K562 (cell line): ENCODE data around the gene CD14. TPM values are rescaled to one million over a fixed set of nuclear protein-coding genes. Genes with fewer than 3 reads are reported as not detected.

Experiments used
- BMI1 ChIP-seq: fragments of 150-350 bp; IDR thresholded peaks from 2 replicates; pipeline ENCODE4 v1.6.1; 2014; ENCODE audit warnings: low read length
- CBX5 ChIP-seq: IDR thresholded peaks from 2 replicates; pipeline ENCODE4 v1.6.1; 2014; ENCODE audit warnings: low read depth, borderline replicate concordance
- CREB1 ChIP-seq, 2 experiments: sonication (generic) in 1 of 2; formaldehyde crosslinking in 1 of 2; IDR thresholded peaks; 2 replicates each; pipeline versions ENCODE4 v1.6.1 to v1.8.0; 2012 to 2022; ENCODE audit warnings: inconsistent platforms in 1 of 2, mild to moderate bottlenecking in 1 of 2, missing genetic modification reagents in 1 of 2, moderate library complexity in 1 of 2
- FOXM1 ChIP-seq, 2 experiments: fragments of 450-650 bp in 1 of 2; sonication (generic) in 1 of 2; formaldehyde crosslinking in 1 of 2; IDR thresholded peaks; 2 replicates each; pipeline versions ENCODE4 v1.6.1 to v1.9.0; 2017 to 2022; ENCODE audit warnings: low read depth in 2 of 2, mild to moderate bottlenecking in 2 of 2, missing genetic modification reagents in 1 of 2, moderate library complexity in 1 of 2
- HDAC1 ChIP-seq, 2 experiments: fragments of 450-650 bp; IDR thresholded peaks; 2 replicates each; pipeline ENCODE4 v1.6.1; 2016 to 2017; ENCODE audit warnings: inconsistent platforms in 1 of 2, mild to moderate bottlenecking in 1 of 2, moderate library complexity in 1 of 2
- ILK ChIP-seq: fragments of 450-650 bp; IDR thresholded peaks from 2 replicates; pipeline ENCODE4 v1.6.1; 2016; ENCODE audit warnings: missing genetic modification characterization, low read depth, mild to moderate bottlenecking, missing compliant biosample characterization, moderate library complexity, borderline replicate concordance
- MEF2A ChIP-seq: IDR thresholded peaks from 2 replicates; pipeline ENCODE4 v1.6.1; 2011; ENCODE audit warnings: low read depth, mild to moderate bottlenecking, low read length, moderate library complexity; ENCODE audit not compliant: control insufficient read depth
- MEF2D ChIP-seq: conservative IDR thresholded peaks from 2 replicates; pipeline ENCODE4 v1.6.1; 2016; ENCODE audit warnings: low read depth, missing genetic modification characterization, missing compliant biosample characterization
- NCOA4 ChIP-seq: fragments of 450-650 bp; IDR thresholded peaks from 2 replicates; pipeline ENCODE4 v1.6.1; 2018; ENCODE audit warnings: mild to moderate bottlenecking; ENCODE audit not compliant: partially characterized antibody
- PTBP1 ChIP-seq: fragments of 200-400 bp; formaldehyde crosslinking; IDR thresholded peaks from 2 replicates; pipeline ENCODE4 v1.6.1; 2017; ENCODE audit warnings: low read depth, low read length
- SNRNP70 ChIP-seq: fragments of 200-400 bp; formaldehyde crosslinking; optimal IDR thresholded peaks from 2 replicates; pipeline ENCODE3; 2017; ENCODE audit warnings: low read depth, low read length
- TRIM28 ChIP-seq: fragments of 450-650 bp; IDR thresholded peaks from 2 replicates; pipeline ENCODE4 v1.6.1; 2017
- XRCC4 ChIP-seq: IDR thresholded peaks from one replicate; pipeline ENCODE4 v1.6.1; 2011; ENCODE audit not compliant: insufficient read depth, insufficient read length; ENCODE audit errors: extremely low read depth
- ZBTB33 ChIP-seq: sonication (generic); formaldehyde crosslinking; IDR thresholded peaks from 2 replicates; pipeline ENCODE4 v1.8.1; 2023; ENCODE audit warnings: mild to moderate bottlenecking, missing genetic modification reagents
- ZBTB49 ChIP-seq: sonication (generic); formaldehyde crosslinking; IDR thresholded peaks from 2 replicates; pipeline ENCODE4 v1.8.0; 2022; ENCODE audit warnings: missing genetic modification reagents, mild to moderate bottlenecking, borderline replicate concordance
- ZBTB7A ChIP-seq: IDR thresholded peaks from 2 replicates; pipeline ENCODE4 v1.6.1; 2011; ENCODE audit warnings: low read depth, mild to moderate bottlenecking, low read length, moderate library complexity, borderline replicate concordance; ENCODE audit not compliant: control insufficient read depth
- ZC3H11A ChIP-seq: IDR thresholded peaks from 2 replicates; pipeline ENCODE4 v1.6.1; 2012; ENCODE audit warnings: low read depth, low read length, improper control_type of control experiment
- ZNF263 ChIP-seq: sonication (generic); formaldehyde crosslinking; IDR thresholded peaks from 2 replicates; pipeline ENCODE4 v1.8.0; 2022; ENCODE audit warnings: mild to moderate bottlenecking, missing genetic modification reagents, borderline replicate concordance
- ZNF79 ChIP-seq: fragments of 250-450 bp; sonication (Bioruptor Pico); IDR thresholded peaks from 2 replicates; pipeline ENCODE4 v1.4.0; 2020; ENCODE audit warnings: low read depth, mild to moderate bottlenecking, moderate library complexity
- polyA plus RNA-seq, 8 experiments: library from polyadenylated mRNA; depleted of rRNA in 4 of 8; stranded (reverse) in 5 of 8; unstranded in 3 of 8; fragments of >200 nt; fragmentation: Nextera tagmentation in 2 of 8; fragmentation: Illumina TruSeq in 1 of 8; extraction: Ambion mirVana in 2 of 8; extraction: Trizol in 1 of 8; gene quantifications; 2 replicates each; pipeline versions ENCODE4 v1.2.1 to v1.2.3, GENCODE V29; 2011 to 2014; ENCODE audit warnings: inconsistent platforms in 1 of 8, missing spikeins in 1 of 8
- total RNA-seq, 7 experiments: library from RNA; depleted of rRNA in 6 of 7; stranded (reverse); fragments of >200 nt in 6 of 7; fragmentation: Illumina TruSeq in 2 of 7; extraction: Trizol in 2 of 7; gene quantifications; 2 replicates each; pipeline versions ENCODE4 v1.2.1 to v1.2.3, GENCODE V29; 2011 to 2021; ENCODE audit warnings: low replicate concordance in 1 of 7
- TF ChIP-seq, protein P1 (sequence below), 2 experiments: fragments of 200-800 bp in 1 of 2; sonication (Bioruptor generic) in 1 of 2; sonication (generic) in 1 of 2; formaldehyde crosslinking in 1 of 2; IDR thresholded peaks in 1 of 2; conservative IDR thresholded peaks in 1 of 2; 2 replicates each; pipeline versions ENCODE4 v1.5.0 to v1.6.1; 2016 to 2020; ENCODE audit warnings: missing compliant biosample characterization in 1 of 2, missing genetic modification characterization in 1 of 2, missing genetic modification reagents in 1 of 2

Gene CD14
- total and polyA plus RNA-seq, 9 of the 15 experiments (the other 6 are each of a cell fraction or from before 2014, with no cell fraction given) = 0.07 to 0.47 (median 0.14) TPM; not detected in 2

DNA sequence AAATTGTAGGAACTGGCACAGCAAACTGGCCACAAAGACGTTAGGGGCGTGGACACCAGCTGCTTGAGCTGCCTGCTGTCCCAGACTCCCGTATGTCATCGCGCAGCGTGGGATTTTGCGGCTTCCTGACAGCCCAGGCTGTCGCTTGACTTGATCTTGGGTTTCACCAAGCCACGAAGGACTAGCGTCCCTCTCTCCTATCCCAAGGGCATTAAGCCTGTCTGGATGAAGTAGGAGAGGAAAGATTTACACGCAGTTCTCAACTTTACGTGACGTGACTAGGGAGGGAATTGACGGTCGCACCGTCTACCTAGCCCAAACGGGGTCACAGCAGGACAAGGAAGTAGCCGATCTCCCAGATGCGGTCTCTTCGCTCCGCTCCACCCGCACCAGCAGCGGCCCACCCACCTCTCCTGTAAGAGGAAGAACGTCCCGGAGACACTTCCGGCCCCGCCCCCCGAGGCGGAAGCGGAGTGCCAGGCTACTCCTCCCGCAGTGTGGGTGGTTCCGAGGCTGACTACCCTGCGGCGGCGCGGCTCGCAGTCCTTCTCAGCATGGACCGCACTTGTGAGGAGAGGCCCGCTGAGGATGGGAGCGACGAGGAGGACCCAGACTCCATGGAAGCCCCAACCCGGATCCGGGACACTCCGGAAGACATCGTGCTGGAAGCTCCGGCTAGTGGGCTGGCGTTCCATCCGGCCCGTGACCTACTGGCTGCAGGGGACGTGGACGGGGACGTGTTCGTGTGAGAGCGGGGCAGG, 31.6 kb upstream of the CD14 start, which contains the start of gene WDR55 (continued):
- TF ChIP-seq ZBTB49 (CRISPR knock-in tag) = no peak
- TF ChIP-seq CREB1 (IDR thresholded peaks at IDR 0.05) = peak; percentile 77
- TF ChIP-seq CREB1 (CRISPR knock-in tag; IDR thresholded peaks at IDR 0.05) = peak; percentile 54; the same call in 1 of the 2 replicates
- 0 out of 2 replicates have a peak, but pooled peaks have one; percentile 47 for TF ChIP-seq ZBTB7A
- no peak for TF ChIP-seq SNRNP70
- TF ChIP-seq MEF2D (tag) = 0 out of 2 replicates have a peak, but pooled peaks have one; percentile 32
- TF ChIP-seq ZC3H11A = no peak
- no peak for TF ChIP-seq ZNF79 (CRISPR knock-in tag)
- no peak for TF ChIP-seq ZBTB33 (CRISPR knock-in tag)
- TF ChIP-seq XRCC4 = no peak
- no peak for TF ChIP-seq NCOA4
- no peak for TF ChIP-seq MEF2A
- TF ChIP-seq, protein P1, sequence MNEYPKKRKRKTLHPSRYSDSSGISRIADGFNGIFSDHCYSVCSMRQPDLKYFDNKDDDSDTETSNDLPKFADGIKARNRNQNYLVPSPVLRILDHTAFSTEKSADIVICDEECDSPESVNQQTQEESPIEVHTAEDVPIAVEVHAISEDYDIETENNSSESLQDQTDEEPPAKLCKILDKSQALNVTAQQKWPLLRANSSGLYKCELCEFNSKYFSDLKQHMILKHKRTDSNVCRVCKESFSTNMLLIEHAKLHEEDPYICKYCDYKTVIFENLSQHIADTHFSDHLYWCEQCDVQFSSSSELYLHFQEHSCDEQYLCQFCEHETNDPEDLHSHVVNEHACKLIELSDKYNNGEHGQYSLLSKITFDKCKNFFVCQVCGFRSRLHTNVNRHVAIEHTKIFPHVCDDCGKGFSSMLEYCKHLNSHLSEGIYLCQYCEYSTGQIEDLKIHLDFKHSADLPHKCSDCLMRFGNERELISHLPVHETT (CRISPR knock-in tag; conservative IDR thresholded peaks at IDR 0.05 in 1 of 2, IDR thresholded peaks at IDR 0.05 in 1 of 2) = 0 out of 4 replicates have a peak, but pooled peaks of 1 of the 2 experiments have one; percentile 51
- peak in 1 of 2 experiments; percentile 92; a peak in 2 of 4 replicates for TF ChIP-seq HDAC1 (IDR thresholded peaks at IDR 0.05)
- TF ChIP-seq ILK (tag) = no peak
- no peak for TF ChIP-seq FOXM1 (IDR thresholded peaks at IDR 0.05; ENCODE audit: low read depth)
- 0 out of 2 replicates have a peak, but pooled peaks have one; percentile 32 for TF ChIP-seq FOXM1 (CRISPR knock-in tag; IDR thresholded peaks at IDR 0.05; ENCODE audit: low read depth)
- 0 out of 2 replicates have a peak, but pooled peaks have one; percentile 45 for TF ChIP-seq TRIM28
- TF ChIP-seq BMI1 = no peak
- TF ChIP-seq PTBP1 = no peak
- no peak for TF ChIP-seq ZNF263 (CRISPR knock-in tag)
- no peak for TF ChIP-seq CBX5
